Measurements from ENCODE around the gene ATF7.
"Not testable (repeated sequence)": the region's sequence is repeated elsewhere in the genome, so short reads cannot be mapped to it uniquely, and the experiment has no call there.

The ATF7 gene

DNA sequence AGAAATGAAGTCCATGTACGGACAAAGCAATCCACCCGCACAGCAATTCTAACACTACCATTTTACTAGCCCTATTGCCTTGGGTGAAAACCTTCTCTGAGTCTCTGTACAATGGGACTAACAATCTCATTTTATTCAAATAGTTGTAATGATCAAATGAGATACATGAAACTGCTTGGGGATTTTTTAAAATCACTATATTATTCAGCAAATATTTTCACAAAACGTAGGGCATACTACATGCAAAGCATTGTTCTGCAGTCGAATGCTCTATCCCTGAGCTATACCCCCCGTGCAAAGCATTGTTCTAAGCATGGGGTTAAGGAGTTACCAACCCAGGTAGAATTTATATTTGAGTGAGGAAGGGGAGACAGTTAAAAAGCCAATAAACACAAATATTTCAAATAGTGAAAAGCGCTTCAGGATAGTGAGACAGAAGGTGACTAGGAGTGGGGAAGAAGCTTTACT, 554 bp upstream of the ATF7 start:
- no peak for DNase-seq (ENCODE audit: low read depth)

DNA sequence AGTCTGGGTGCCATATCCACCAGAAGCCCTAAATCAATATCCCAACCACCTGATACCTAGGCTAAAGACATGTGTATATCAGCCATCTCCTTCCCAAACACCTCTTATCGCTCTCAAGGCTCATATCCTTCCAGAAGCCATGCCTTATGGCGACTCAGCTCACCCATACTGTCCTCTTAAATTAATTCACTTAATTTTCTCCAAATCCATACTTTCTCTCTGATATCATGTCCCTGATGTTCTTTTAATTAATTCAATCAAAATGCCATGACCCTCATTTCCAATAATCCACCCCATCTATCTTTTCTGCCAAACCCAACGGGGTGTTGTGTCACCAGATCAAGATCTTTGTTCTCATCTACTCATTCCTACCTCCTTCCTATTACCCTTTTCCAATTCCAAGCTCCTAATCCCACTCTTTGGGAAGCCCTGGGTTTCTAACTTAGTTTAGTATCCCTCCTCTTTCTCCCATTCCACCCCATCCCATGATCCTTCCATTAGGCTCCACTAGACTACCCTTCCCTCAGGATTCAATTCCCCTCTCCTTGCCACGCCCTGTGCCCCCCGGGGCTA, 723 bp downstream of the ATF7 start:
- DNase-seq (ENCODE audit: low read depth): no peak

DNA sequence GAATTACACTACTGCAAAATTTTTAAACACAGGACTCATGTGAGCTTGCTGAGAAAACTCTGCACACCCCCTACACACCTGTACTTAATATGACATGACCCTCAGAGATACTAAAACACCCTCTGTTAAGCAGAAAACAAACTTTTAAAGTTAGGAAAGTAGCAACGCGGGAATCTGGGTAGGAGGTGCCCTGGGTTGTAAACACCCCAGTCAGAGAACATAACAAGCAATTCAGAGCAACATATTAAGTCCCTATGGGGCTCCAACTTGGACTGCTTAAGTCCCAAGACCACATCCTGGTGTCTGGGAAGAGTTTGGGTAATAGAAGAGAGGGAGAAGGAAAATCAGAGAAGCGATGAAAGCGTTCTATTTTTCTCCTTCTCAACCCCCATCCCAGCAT, 1.2 kb downstream of the ATF7 start:
- DNase-seq (ENCODE audit: low read depth): no peak

DNA sequence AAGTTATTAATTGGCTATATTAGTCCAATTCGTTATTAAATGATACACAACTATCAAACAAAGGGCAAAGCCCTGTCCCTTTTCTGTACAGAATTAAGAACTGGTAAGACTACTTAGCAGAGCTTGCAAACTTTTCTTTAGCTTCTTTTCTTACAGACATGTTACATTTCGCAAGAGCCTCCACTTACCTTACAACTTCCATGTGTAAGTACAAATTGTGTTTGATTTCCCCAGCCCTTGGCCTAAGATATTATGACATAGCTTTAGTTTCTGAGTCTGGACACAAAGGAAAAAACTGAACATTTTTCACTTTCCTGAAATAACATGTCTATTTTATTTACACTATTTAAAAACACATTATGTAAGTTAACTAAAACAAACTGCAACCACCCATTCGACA, 1.7 kb downstream of the ATF7 start:
- DNase-seq (ENCODE audit: low read depth): no peak

DNA sequence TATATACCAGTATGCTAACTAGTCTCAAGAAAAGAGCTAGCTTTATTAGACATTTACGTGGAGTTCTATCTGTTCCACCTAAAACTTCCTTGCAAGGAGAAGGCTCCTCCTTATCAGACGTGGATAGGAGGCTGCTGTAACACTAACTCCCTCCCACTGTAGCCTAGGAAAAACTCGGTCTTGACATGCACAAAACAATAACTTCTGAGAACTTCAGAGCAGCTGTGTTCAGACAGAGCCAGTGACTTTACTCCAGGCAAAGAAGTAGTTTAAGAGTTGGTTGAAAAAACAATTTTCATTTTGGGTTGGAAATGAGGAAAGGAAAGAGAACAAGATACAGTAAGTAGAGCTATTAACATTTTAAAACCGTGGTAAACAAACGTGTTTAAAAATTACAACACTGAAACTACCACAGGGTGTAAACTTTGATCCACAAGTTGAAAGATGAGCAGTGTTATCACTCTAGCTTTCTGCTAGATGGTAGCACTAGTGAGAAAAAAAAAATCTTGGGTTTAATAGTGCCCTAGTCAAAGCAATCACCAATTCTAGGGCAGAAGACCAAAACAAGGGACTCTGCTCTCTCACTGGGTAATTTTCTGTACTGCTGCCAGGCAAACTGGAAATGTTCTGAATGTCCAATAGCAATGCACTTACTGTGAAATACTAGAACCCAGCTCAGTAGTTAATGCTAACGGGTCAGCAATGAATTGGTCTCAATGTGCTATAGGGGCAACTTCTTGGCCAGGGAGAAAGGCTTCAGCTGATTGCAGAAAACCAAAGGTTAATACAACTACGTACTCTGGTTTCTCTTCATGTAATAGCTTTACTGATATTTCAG, 2.4 kb downstream of the ATF7 start:
- DNase-seq (ENCODE audit: low read depth): peak; percentile 78

DNA sequence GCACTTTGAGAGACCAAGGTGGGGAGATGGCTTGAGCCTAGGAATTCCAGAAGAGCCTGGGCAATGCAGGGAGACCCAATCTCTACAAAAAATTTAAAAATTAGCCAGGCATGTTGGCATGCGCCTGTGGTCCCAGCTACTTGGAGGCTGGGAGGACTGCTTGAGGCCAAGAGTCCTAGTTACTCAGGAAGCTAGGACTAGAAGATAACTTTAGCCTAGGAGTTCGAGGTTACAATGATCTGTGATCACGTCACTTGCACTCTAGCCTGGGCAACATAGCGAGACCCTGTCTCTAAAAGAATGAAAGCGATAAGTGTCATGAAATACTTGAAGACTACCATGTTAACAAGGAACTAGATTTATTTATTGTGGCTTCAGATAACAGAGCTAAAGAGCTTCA, 3.5 kb downstream of the ATF7 start:
- DNase-seq (ENCODE audit: low read depth): no peak

DNA sequence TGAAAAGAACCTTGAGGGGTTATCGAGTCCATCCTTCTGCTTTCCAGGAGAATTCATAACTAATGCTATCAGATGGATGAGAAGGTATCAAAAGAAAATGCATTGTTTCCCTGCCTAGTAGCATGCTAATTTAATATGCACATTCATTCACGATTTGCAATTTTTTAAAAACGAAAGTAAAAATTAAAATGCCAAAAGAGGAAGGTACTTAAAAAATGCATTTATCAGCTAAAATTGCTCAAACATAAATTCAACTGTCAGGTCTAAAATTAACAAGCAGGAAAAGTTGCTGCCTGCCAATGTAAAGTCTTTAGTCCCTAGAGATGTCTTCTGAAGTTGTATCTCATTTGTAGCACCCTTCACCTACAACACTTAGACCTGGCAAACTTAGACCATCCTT, 7.9 kb downstream of the ATF7 start:
- DNase-seq (ENCODE audit: low read depth): no peak

DNA sequence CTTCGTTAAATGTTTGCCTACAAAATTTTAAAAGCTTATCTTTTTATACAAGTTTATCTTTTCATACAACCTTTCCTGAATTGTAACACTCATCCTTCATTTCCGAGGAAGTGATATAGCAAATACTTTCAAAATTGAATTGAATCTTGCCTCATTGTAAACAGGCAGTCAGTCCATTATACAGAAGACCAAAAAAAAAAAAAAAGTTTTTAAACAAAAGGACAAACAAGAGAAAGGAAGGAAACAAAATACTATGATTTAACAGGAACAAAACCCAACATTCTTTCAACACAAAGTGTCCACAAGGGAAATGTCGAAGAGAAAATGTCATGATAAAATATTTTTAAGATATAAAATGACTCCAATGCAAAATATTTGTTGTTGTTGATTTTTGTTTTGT, 8.5 kb downstream of the ATF7 start:
- DNase-seq (ENCODE audit: low read depth): no peak

DNA sequence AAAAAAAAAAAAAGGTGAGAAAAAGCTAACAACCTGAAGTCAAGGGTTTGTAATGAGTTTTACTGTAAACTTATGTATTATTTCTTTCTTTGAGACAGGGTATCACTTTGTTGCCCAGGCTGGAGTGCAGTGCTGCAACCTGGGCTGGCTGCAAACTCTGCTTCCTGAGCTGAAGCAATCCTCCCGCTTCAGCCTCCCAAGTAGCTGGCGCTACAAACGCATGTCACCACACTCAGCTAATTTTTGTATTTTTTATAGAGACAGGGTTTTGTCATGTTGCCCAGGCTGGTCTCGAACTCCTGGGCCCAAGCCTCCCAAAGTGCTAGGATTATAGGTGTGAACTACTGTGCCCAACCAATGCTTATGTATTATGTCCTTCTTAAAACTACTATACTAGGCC, 9.2 kb downstream of the ATF7 start:
- no peak for DNase-seq (ENCODE audit: low read depth)

DNA sequence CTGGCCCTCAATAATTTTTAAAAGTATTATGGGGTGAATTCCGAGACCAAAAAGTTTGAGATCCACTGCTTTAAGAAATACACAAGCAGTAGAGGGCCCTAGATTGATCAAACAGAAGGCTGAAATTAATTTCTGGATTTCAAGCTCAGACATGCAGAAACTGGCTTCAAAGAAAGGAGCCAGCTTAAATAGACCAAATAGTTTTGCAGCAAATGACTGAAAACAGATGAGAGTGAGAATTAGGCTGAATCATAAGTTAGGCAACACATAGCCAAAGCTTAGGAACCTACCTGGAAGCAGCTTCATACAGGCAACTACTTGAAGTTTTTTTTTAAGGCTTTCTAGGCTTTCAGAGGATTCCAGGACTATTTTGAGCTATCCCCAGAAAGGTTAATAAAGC, 12.4 kb downstream of the ATF7 start:
- no peak for DNase-seq (ENCODE audit: low read depth)

DNA sequence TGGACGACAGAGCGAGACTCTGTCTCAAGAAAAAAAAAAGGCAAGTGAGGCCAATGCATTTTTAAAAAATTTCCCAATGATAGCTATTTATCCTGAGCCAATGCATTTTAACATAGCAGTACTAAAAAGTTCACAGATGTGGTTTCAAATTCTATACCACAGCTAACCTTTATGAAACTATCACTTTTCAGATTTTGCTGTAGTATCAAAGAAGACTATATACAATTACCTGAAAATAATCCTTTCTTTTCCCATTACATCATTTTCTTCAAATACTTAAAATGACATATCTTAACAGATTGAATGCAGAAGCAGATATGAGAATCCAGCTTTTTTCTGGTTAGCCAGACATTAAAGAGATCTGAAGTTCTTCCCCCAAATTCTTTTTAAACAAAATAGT, 13.2 kb downstream of the ATF7 start:
- DNase-seq (ENCODE audit: low read depth): no peak

DNA sequence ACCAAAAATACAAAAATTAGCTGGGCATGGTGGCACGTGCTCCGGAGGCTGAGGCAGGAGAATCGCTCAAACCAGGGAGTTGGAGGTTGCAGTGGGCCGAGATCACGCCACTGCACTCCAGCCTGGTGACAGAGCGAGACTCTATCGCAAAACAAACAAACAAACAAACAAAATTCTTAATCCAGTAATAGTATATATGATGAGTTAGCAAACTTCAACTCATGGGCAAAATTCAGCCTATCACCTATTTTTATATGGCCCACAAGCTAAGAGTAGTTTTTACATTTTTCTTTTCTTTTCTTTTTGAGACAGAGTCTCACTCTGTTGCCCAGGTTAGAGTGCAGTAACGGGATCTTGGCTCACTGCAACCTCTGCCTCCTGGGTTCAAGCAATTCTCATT, 14.9 kb downstream of the ATF7 start:
- DNase-seq (ENCODE audit: low read depth): no peak

DNA sequence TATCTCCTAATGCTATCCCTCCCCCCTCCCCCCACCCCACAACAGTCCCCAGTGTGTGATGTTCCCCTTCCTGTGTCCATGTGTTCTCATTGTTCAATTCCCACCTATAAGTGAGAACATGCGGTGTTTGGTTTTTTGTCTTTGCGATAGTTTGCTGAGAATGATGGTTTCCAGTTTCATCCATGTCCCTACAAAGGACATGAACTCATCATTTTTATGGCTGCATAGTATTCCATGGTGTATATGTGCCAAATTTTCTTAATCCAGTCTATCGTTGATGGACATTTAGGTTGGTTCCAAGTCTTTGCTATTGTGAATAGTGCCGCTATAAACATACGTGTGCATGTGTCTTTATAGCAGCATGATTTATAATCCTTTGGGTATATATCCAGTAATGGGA, 19.5 kb downstream of the ATF7 start:
- DNase-seq (ENCODE audit: low read depth): not testable (repeated sequence)

DNA sequence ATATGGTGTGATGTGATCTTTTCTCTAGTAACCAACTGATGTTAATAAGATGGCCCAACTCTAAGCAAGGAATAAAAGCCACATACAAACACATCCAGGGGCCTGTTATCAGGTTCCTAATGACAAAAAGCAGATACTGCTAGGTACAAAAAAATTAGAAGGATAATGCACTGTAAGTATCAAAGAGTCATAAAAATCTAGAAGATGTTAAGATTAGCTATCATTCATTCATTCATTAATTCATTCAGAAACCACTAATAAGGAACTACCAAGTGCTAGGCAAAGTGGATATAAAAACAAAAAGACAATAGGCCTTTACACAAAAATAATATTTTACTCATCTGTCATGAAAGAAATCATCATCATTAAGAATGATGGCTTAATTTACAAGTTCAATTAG, 21.6 kb downstream of the ATF7 start:
- no peak for DNase-seq (ENCODE audit: low read depth)

DNA sequence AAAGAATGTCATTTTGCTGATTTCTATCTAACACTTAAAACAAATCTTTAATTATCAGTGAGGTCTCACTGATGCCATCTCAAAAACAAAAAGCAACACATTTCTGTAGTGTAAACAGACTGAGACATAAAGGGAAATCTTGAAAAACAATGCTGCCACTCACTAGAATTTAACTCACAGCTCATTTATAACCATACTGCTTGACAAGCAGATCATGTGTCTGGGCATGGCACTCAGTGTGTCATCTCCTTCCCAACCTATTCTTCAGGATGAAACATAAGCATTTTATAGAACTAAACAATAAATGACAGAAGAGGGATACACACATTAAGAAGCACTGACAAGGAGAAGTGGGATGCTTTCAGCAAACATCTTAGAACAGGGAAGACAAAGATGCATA, 22.4 kb downstream of the ATF7 start:
- DNase-seq (ENCODE audit: low read depth): no peak

DNA sequence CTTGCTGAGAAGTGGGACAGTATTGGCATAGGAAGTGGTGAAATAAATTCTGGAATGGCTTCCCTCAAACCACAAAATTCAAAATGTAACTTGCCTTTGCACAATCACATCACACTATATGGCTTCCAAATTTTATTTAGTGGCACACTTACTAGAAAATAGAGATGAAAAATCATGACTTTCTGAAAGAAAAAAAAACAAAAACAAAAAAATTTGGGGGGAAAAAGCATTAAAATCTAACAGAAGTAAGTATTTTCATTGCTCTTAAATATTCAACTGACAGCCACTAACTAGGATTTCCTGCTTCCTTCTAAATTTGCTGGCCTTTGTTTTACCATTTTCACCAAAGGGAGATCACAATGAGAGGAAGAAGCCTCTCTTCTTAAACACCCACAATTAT, 23.0 kb downstream of the ATF7 start:
- DNase-seq (ENCODE audit: low read depth): no peak

DNA sequence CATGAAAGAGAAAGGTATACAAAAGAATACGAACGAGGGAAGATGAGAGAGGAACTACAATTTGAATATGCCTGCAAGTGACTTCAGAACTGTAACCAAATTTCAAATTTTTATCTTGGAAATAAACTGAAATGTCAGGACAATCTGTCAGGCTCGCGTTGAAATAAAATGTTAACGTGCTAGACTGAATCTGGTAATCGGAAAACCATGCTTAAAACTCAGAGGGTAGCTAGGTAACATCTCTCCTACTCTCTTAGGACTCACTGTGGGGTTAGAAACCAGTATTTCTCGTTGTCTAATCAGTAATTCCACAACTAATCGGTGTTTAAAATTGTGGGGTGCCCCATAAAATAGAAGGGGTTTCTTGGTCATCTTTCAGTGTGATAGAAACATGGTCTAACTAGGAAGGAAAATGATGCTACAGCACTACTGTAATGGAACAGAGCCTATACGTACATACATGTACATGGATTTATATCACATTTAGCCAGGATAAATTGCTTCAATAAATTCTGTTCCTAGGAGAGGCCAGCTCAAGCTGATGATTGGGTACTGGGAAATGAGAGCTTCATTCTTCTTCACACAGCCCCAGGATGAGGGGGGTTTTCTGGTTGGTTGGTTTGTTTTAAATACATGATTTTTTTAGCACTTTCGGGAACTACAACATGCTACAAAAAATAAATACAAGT, 23.9 kb downstream of the ATF7 start:
- DNase-seq (ENCODE audit: low read depth): no peak

DNA sequence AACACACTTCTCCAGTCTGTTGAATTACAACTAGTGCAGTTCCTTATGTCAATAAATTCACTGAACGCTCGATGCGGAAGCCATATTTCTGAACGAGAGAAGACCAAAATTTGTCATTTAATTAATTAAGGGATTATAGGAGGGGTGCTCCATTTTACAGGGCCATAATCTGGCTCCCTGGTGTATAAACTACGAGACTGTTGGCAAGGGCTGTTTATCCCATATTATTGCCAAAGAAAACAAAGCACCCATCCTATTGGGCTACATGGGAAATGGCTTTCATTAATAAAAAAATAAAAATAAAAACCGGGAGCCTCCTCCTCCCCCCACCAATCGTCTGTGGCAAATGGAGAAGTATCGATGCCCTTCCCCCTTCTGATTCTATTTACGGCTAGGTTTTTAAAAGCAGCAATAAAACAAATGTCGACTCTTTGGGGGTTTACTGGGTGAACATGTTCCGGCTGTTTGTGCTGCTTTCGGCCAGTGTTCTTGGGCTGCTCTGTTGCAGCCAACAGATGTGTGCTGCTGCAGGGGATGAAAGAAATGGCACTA, 24.8 kb downstream of the ATF7 start:
- DNase-seq (ENCODE audit: low read depth): no peak

DNA sequence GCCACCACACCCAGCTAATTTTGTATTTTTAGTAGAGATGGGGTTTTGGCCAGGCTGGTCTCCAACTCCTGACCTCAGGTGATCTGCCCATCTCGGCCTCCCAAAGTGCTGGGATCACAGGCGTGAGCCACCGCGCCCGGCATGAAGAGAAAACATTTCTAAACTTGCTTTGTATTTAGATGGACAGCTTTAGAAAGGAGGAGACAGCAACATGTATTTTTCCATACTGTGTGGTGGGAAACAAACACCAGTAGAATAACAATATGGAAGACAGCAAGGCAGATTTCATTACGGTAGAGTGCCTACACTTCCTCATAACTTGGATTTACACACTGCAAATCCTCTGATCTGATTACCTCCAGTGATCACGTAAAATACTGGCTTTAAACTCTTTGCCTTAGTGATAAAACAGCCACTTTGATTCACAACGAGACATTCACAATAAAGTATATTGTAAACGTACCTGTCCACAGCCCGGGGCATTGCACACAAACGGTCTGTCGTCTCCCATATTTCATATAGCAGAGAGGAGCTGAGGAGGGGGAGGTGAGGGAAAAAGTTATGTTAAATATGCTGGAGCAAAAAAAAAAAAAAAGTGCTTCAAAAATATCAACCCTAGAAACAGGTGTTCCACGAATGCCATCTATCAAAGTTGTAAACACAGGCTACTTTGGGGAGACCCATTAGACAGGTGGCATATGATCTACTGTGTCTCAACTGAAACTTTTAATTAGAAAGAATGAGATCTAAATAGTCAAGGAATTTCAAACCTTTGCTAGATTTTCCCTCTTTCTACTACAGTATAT, 25.5 kb downstream of the ATF7 start:
- DNase-seq (ENCODE audit: low read depth): no peak

DNA sequence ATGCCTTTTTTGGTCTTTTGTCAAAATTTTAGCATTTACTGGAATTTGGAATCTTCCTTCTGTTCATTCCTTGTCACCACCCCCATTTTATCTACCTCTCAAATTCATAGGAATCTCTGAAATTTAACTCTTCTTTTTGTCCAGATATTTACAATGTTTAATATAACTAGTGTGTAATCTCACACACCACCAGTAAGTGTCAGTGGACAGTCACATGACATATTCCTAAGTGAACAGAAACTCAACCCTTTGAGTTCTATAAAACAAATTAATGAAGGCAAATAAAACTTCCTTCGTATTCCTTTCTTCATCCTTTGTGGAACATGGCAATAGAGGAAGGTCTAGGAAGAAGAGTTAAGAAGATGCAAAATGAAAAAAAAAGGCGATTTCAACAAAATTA, 26.6 kb downstream of the ATF7 start:
- DNase-seq (ENCODE audit: low read depth): no peak

DNA sequence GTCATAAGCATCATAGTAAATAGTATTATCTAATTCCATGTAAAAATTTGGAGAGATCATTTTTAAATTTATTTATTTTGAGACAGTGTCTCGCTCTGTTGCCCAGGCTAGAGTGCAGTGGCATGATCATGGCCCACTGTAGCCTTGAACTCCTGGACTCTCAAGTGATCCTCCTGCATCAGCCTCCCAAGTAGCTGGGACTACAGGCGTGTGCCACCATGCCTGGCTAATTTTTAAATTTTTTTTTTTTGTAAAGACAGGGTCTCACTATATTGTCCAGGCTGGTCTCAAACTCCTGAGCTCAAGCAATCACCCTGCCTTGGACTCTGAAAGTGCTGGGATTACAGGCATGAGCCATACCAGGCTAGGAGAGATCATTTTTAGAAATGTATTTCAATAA, 27.2 kb downstream of the ATF7 start:
- DNase-seq (ENCODE audit: low read depth): not testable (repeated sequence)

DNA sequence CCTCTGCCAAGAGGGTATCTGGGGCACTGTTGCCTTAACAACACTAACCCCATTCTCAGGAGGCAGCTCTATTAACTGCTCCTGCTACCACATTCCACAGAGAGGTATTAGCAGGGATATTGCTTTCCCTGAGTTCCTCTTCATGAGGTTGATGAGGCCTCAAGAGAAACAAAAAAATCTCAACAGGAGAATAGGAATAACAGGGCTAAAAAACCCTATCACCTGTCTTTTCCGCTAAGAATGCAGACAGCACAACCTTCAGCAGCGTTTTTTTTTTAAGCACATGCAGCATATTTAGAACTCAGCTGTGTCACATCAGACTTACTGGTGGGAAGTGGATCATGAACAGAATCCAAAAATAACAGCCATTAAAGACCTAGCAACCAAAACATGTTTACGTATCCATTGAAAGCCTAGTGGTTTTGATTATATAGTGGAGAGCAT, 29.2 kb downstream of the ATF7 start:
- peak; percentile 80 for DNase-seq (ENCODE audit: low read depth)

Data from stromal cell of bone marrow (primary cell).